NB4 (cell line): Measurements from ENCODE around the gene TTC38.

Source experiments
- CTCF ChIP-seq: IDR thresholded peaks from one replicate; pipeline ENCODE4 v1.5.1; 2012; ENCODE audit warnings: low read depth, low read length
- POLR2A ChIP-seq: IDR thresholded peaks from 2 replicates; pipeline ENCODE4 v1.6.1; 2011; ENCODE audit warnings: mild to moderate bottlenecking; ENCODE audit not compliant: insufficient read length; ENCODE audit errors: extremely low read depth
- TF ChIP-seq, protein P1 (sequence below): IDR thresholded peaks from 2 replicates; pipeline ENCODE4 v1.6.1; 2011; ENCODE audit warnings: low read depth, low read length

DNA sequence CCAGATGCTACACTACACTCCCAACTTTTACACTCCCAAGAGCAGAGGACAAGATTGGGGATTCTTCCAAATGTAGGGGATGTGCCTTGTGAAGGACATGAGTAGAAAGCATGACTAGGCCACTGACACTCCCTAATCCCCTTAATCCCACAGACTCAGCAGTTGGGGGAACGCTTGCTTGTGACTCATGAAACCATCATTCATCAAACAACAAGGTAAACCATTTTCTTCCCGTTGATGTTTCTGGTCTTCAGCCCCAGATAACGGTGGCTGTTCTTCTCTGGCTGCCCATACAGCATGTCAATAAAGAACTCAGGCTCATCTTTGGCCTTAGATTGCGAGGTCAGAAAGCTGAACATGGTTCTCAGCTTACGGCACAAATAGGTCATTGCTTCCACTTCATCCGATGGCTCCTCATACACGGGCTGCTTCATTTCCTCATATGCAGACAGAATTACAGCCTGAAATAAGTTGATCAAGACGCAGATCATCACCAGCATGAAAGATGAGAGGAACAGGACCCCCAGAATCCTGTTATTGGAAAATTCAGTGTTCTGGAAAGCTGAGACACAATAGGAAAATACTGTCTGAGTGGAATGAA, 11.3 kb upstream of the TTC38 start:
- TF ChIP-seq CTCF (no peak), POLR2A (no peak)
- TF ChIP-seq, protein P1, sequence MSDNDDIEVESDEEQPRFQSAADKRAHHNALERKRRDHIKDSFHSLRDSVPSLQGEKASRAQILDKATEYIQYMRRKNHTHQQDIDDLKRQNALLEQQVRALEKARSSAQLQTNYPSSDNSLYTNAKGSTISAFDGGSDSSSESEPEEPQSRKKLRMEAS, result no peak
